HepG2 (cell line): Measurements from ENCODE around the gene OGFR. TPM values are rescaled to one million over a fixed set of nuclear protein-coding genes. Genes with fewer than 3 reads are reported as not detected.

Experiments
- ATRX ChIP-seq: sonication (generic); formaldehyde crosslinking; IDR thresholded peaks from 2 replicates; pipeline ENCODE4 v1.4.0; 2020; ENCODE audit warnings: missing genetic modification reagents, borderline replicate concordance
- CHCHD3 ChIP-seq: sonication (generic); formaldehyde crosslinking; IDR thresholded peaks from 2 replicates; pipeline ENCODE4 v1.8.0; 2022; ENCODE audit warnings: mild to moderate bottlenecking, missing genetic modification reagents, moderate library complexity
- EHMT2 ChIP-seq: fragments of 200-600 bp; sonication (generic); IDR thresholded peaks from 2 replicates; pipeline ENCODE4 v1.7.0; 2017; ENCODE audit warnings: antibody characterized with exemption, low read depth, low read length, borderline replicate concordance
- FOXK1 ChIP-seq: sonication (generic); formaldehyde crosslinking; IDR thresholded peaks from 2 replicates; pipeline ENCODE4 v1.4.0; 2020; ENCODE audit warnings: low read depth, missing genetic modification reagents, borderline replicate concordance
- GABPA ChIP-seq, 2 experiments: IDR thresholded peaks; 2 replicates each; pipeline ENCODE4 v1.6.1; 2011 to 2016; ENCODE audit warnings: low read depth in 2 of 2, low read length in 1 of 2, missing biosample characterization in 1 of 2, missing genetic modification characterization in 1 of 2
- KAT2B ChIP-seq: fragments of 150-350 bp; IDR thresholded peaks from 2 replicates; pipeline ENCODE4 v1.6.1; 2014; ENCODE audit warnings: low read depth, low read length, borderline replicate concordance
- NFYB ChIP-seq: sonication (generic); formaldehyde crosslinking; IDR thresholded peaks from 2 replicates; pipeline ENCODE4 v1.4.0; 2020; ENCODE audit warnings: missing genetic modification reagents
- NPAS2 ChIP-seq: sonication (generic); formaldehyde crosslinking; IDR thresholded peaks from 2 replicates; pipeline ENCODE4 v1.8.0; 2022; ENCODE audit warnings: mild to moderate bottlenecking, missing genetic modification reagents, borderline replicate concordance
- NR2F1 ChIP-seq, 2 experiments: fragments of 450-650 bp in 1 of 2; formaldehyde crosslinking in 1 of 2; IDR thresholded peaks; 2 replicates each; pipeline versions ENCODE4 v1.5.0 to v1.6.1; 2016 to 2020; ENCODE audit warnings: mild to moderate bottlenecking in 1 of 2, missing compliant biosample characterization in 1 of 2, missing genetic modification reagents in 1 of 2, moderate library complexity in 1 of 2
- SP1 ChIP-seq, 2 experiments: fragments of 450-650 bp in 1 of 2; sonication (generic) in 1 of 2; formaldehyde crosslinking in 1 of 2; IDR thresholded peaks; 2 replicates each; pipeline versions ENCODE4 v1.4.0 to v1.6.1; 2016 to 2020; ENCODE audit warnings: missing genetic modification reagents in 1 of 2
- TAF1 ChIP-seq: sonication (generic); formaldehyde crosslinking; IDR thresholded peaks from 2 replicates; pipeline ENCODE4 v1.4.0; 2020; ENCODE audit warnings: missing genetic modification reagents
- TBX2 ChIP-seq: sonication (generic); formaldehyde crosslinking; IDR thresholded peaks from 2 replicates; pipeline ENCODE4 v1.5.0; 2020; ENCODE audit warnings: missing genetic modification reagents, mild to moderate bottlenecking, borderline replicate concordance
- TOPORS ChIP-seq: sonication (generic); formaldehyde crosslinking; IDR thresholded peaks from 2 replicates; pipeline ENCODE4 v1.8.0; 2023; ENCODE audit warnings: mild to moderate bottlenecking, missing genetic modification reagents
- ZKSCAN1 ChIP-seq: fragments of 150-350 bp; IDR thresholded peaks from 2 replicates; pipeline ENCODE4 v1.6.1; 2014; ENCODE audit warnings: low read length
- ZNF205 ChIP-seq: IDR thresholded peaks from 2 replicates; pipeline ENCODE4 v1.6.1; 2018; ENCODE audit warnings: missing biosample characterization, missing genetic modification reagents
- ZNF441 ChIP-seq: sonication (generic); formaldehyde crosslinking; IDR thresholded peaks from 2 replicates; pipeline ENCODE4 v1.7.0; 2021; ENCODE audit warnings: missing genetic modification reagents, borderline replicate concordance
- ZNF501 ChIP-seq: sonication (generic); formaldehyde crosslinking; IDR thresholded peaks from 2 replicates; pipeline ENCODE4 v1.5.1; 2020; ENCODE audit warnings: mild to moderate bottlenecking, moderate library complexity, missing genetic modification reagents
- ZNF543 ChIP-seq: sonication (generic); formaldehyde crosslinking; IDR thresholded peaks from 2 replicates; pipeline ENCODE4 v1.4.0; 2020; ENCODE audit warnings: mild to moderate bottlenecking, missing genetic modification reagents
- ZNF556 ChIP-seq: sonication (generic); formaldehyde crosslinking; IDR thresholded peaks from 2 replicates; pipeline ENCODE4 v1.4.0; 2020; ENCODE audit warnings: mild to moderate bottlenecking, missing genetic modification reagents, borderline replicate concordance
- ZNF614 ChIP-seq: IDR thresholded peaks from 2 replicates; pipeline ENCODE4 v1.6.1; 2018; ENCODE audit warnings: missing biosample characterization, missing genetic modification reagents, inconsistent platforms, borderline replicate concordance
- ZNF737 ChIP-seq: sonication (generic); formaldehyde crosslinking; IDR thresholded peaks from 2 replicates; pipeline ENCODE4 v1.5.0; 2020; ENCODE audit warnings: missing genetic modification reagents, mild to moderate bottlenecking, borderline replicate concordance
- polyA plus RNA-seq, 8 experiments: library from polyadenylated mRNA; depleted of rRNA in 3 of 8; stranded (reverse) in 7 of 8; unstranded in 1 of 8; fragments of >200 nt; fragmentation: Illumina TruSeq in 4 of 8; extraction: Trizol in 4 of 8; gene quantifications; 2 replicates each; pipeline versions ENCODE4 v1.2.1 to v1.2.3, GENCODE V29; 2011 to 2016; ENCODE audit warnings: low read depth in 4 of 8, missing spikeins in 1 of 8, mixed read lengths in 1 of 8; ENCODE audit not compliant: insufficient read depth in 1 of 8
- total RNA-seq, 5 experiments: library from RNA; depleted of rRNA; stranded (reverse); fragments of >200 nt; fragmentation: Illumina TruSeq; extraction: Trizol; gene quantifications; 2 replicates each; pipeline ENCODE4 v1.2.3, GENCODE V29; 2016; ENCODE audit warnings: low read depth in 1 of 5
- TF ChIP-seq, protein P1 (sequence below): sonication (generic); formaldehyde crosslinking; IDR thresholded peaks from 2 replicates; pipeline ENCODE4 v1.5.0; 2020; ENCODE audit warnings: mild to moderate bottlenecking, missing genetic modification reagents
- TF ChIP-seq, protein P2 (sequence below): sonication (generic); formaldehyde crosslinking; IDR thresholded peaks from 2 replicates; pipeline ENCODE4 v1.4.0; 2020; ENCODE audit warnings: missing genetic modification reagents
- TF ChIP-seq, protein P3 (sequence below): sonication (generic); formaldehyde crosslinking; IDR thresholded peaks from 2 replicates; pipeline ENCODE4 v1.9.0; 2021; ENCODE audit warnings: missing genetic modification reagents, mild to moderate bottlenecking, borderline replicate concordance
- TF ChIP-seq, protein P4 (sequence below): sonication (generic); formaldehyde crosslinking; IDR thresholded peaks from 2 replicates; pipeline ENCODE4 v1.8.0; 2022; ENCODE audit warnings: missing genetic modification reagents, mild to moderate bottlenecking, inconsistent platforms, borderline replicate concordance

Gene OGFR
- total and polyA plus RNA-seq, 2 of the 13 experiments (the other 11 are each of a cell fraction or from before 2014, with no cell fraction given): 47.7 to 81.8 TPM

DNA sequence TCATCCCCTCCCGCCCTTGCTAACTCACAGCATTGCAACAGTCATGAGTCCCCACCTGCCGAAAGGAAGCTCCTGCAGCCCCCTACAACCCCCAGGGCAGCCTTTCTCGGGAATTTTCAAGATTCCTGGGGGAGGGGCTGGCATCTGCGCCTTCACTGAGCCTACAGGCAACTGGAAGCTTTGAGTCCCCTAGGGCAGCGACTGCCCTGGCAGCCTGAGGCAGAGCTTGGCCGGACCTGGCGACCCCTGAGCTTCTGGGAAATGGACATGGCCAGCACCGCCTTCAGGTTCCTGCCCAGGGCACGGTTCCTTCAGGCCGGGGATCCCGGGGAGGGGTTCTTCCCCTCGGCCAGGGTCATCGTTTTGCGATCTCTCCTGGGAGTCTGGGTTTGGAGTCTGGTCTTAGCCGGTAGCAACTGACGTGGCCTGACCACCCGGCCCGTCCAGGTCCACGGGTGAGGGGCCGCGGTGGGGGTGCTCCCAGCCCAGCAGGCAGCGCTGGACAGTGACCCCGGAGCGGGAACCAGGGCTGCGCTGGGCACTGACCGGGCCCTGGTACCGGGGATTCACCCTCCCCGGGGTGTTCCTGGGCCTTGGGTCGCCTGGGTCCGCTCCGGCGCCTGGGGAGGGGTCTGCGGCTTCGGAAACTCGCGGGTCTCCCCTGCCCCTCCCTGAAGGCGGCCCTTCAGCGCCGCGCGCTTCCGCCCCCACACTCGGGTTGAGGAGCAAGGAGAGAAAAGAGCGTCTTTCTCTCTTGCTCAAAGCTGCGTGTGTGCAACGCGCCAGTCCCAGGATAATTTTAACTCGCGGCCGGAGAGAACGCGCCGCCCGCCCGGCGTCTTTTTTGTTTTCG lies 11.6 kb downstream of the OGFR start (continued):
- TF ChIP-seq, protein P1, sequence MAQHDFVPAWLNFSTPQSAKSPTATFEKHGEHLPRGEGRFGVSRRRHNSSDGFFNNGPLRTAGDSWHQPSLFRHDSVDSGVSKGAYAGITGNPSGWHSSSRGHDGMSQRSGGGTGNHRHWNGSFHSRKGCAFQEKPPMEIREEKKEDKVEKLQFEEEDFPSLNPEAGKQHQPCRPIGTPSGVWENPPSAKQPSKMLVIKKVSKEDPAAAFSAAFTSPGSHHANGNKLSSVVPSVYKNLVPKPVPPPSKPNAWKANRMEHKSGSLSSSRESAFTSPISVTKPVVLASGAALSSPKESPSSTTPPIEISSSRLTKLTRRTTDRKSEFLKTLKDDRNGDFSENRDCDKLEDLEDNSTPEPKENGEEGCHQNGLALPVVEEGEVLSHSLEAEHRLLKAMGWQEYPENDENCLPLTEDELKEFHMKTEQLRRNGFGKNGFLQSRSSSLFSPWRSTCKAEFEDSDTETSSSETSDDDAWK (CRISPR knock-in tag): no peak
- TF ChIP-seq, protein P2, sequence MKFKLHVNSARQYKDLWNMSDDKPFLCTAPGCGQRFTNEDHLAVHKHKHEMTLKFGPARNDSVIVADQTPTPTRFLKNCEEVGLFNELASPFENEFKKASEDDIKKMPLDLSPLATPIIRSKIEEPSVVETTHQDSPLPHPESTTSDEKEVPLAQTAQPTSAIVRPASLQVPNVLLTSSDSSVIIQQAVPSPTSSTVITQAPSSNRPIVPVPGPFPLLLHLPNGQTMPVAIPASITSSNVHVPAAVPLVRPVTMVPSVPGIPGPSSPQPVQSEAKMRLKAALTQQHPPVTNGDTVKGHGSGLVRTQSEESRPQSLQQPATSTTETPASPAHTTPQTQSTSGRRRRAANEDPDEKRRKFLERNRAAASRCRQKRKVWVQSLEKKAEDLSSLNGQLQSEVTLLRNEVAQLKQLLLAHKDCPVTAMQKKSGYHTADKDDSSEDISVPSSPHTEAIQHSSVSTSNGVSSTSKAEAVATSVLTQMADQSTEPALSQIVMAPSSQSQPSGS (CRISPR knock-in tag): no peak
- TF ChIP-seq NPAS2 (CRISPR knock-in tag) (no peak), ZNF556 (CRISPR knock-in tag) (no peak; the same call in 1 of the 2 replicates), ZNF441 (CRISPR knock-in tag) (0 out of 2 replicates have a peak, but pooled peaks have one; percentile 20), TAF1 (CRISPR knock-in tag) (no peak; the same call in 1 of the 2 replicates), FOXK1 (CRISPR knock-in tag) (no peak), SP1 (IDR thresholded peaks at IDR 0.05) (no peak), SP1 (CRISPR knock-in tag; IDR thresholded peaks at IDR 0.05) (no peak), KAT2B (no peak), ATRX (CRISPR knock-in tag) (no peak), ZNF205 (CRISPR knock-in tag) (no peak), ZNF737 (CRISPR knock-in tag) (no peak), CHCHD3 (CRISPR knock-in tag) (no peak), GABPA (IDR thresholded peaks at IDR 0.05; ENCODE audit: low read depth, low read length) (no peak), GABPA (CRISPR knock-in tag; IDR thresholded peaks at IDR 0.05; ENCODE audit: low read depth) (no peak), ZKSCAN1 (no peak), TBX2 (CRISPR knock-in tag) (no peak; the same call in 1 of the 2 replicates), EHMT2 (no peak), NR2F1 (CRISPR knock-in tag; IDR thresholded peaks at IDR 0.05) (no peak), TOPORS (no peak), NFYB (no peak), ZNF501 (CRISPR knock-in tag) (no peak), ZNF614 (CRISPR knock-in tag) (no peak), ZNF543 (CRISPR knock-in tag) (no peak)
- TF ChIP-seq, protein P3, sequence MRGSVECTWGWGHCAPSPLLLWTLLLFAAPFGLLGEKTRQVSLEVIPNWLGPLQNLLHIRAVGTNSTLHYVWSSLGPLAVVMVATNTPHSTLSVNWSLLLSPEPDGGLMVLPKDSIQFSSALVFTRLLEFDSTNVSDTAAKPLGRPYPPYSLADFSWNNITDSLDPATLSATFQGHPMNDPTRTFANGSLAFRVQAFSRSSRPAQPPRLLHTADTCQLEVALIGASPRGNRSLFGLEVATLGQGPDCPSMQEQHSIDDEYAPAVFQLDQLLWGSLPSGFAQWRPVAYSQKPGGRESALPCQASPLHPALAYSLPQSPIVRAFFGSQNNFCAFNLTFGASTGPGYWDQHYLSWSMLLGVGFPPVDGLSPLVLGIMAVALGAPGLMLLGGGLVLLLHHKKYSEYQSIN (CRISPR knock-in tag): no peak
- TF ChIP-seq, protein P4, sequence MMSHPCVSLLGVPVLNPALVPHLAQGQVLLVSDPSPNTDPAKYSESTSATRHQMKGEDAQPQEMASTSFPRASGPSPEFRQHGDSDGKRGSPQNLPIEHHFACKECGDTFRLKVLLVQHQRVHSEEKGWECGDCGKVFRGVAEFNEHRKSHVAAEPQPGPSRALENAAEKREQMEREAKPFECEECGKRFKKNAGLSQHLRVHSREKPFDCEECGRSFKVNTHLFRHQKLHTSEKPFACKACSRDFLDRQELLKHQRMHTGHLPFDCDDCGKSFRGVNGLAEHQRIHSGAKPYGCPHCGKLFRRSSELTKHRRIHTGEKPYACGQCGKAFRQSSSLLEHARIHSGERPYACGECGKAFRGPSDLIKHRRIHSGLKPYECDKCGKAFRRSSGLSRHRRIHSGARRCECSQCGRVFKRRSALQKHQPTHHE (CRISPR knock-in tag): 0 out of 2 replicates have a peak, but pooled peaks have one; percentile 19
